ENCODE measurements around the gene ZNF879. TPM values are rescaled to one million over a fixed set of nuclear protein-coding genes. Genes with fewer than 3 reads are reported as not detected.

ZNF879 gene
- total RNA-seq, 1 experiment from 2014 or later, result 3.1 TPM

- TF ChIP-seq EZH2 (IDR thresholded peaks at IDR 0.05; ENCODE audit: borderline replicate concordance, low read depth, low read length, poor library complexity, severe bottlenecking) (no peak), CTCF (conservative IDR thresholded peaks at IDR 0.05; ENCODE audit: low read depth, low read length) (no peak)
- H3K9me3 ChIP-seq (ENCODE audit: low read depth, low read length, poor library complexity, severe bottlenecking), result no peaks in the 10 kb centered on the region
- no peaks in the 10 kb centered on the region for H3K4me1 ChIP-seq (ENCODE audit: insufficient read depth, low read length, poor library complexity, severe bottlenecking)
- CTCF ChIA-PET, result no interaction called here
- no TSS peak for BruUV-seq (replicated peaks)
- intact Hi-C loops (cut with micrococcal nuclease; ENCODE audit: unreplicated experiment), result no loop called here
- no peaks in the 10 kb centered on the region for H3K27me3 ChIP-seq (replicated peaks; ENCODE audit: insufficient read depth, low read depth, low read length, poor library complexity)
- H3K27ac ChIP-seq (ENCODE audit: low read depth, low read length, poor library complexity, severe bottlenecking), result no peak overlapping the region
- POLR2A ChIA-PET (ENCODE audit: low non-redundant PET), result no interaction called here
- no peaks in the 10 kb centered on the region for H3K36me3 ChIP-seq (ENCODE audit: insufficient read depth, low read length, poor library complexity, severe bottlenecking)
- no peak for DNase-seq (ENCODE audit: low spot score)
- no peak overlapping the region for H3K4me3 ChIP-seq (ENCODE audit: low read depth, low read length, poor library complexity, severe bottlenecking)
These were observed 28.2 kb downstream of the ZNF879 start for GRCh38 chr5:179051784-179052183.

- intact Hi-C loops (cut with micrococcal nuclease; ENCODE audit: unreplicated experiment), result no loop called here
- Histone ChIP-seq H3K9me3 (ENCODE audit: low read depth, low read length, poor library complexity, severe bottlenecking) (peaks cover 6% of the 10 kb centered on the region), H3K4me3 (ENCODE audit: low read depth, low read length, poor library complexity, severe bottlenecking) (no peak overlapping the region), H3K4me1 (ENCODE audit: insufficient read depth, low read length, poor library complexity, severe bottlenecking) (no peaks in the 10 kb centered on the region), H3K36me3 (ENCODE audit: insufficient read depth, low read length, poor library complexity, severe bottlenecking) (no peaks in the 10 kb centered on the region), H3K27ac (ENCODE audit: low read depth, low read length, poor library complexity, severe bottlenecking) (no peak overlapping the region), H3K27me3 (replicated peaks; ENCODE audit: insufficient read depth, low read depth, low read length, poor library complexity) (no peaks in the 10 kb centered on the region)
- POLR2A ChIA-PET (ENCODE audit: low non-redundant PET), result no interaction called here
- CTCF ChIA-PET, result no interaction called here
- TF ChIP-seq CTCF (conservative IDR thresholded peaks at IDR 0.05; ENCODE audit: low read depth, low read length), result no peak
- TF ChIP-seq EZH2 (IDR thresholded peaks at IDR 0.05; ENCODE audit: borderline replicate concordance, low read depth, low read length, poor library complexity, severe bottlenecking), result no peak
- BruUV-seq (replicated peaks), result no TSS peak
- no peak for DNase-seq (ENCODE audit: low spot score)
These were observed 30.6 kb downstream of the ZNF879 start for GRCh38 chr5:179054036-179054785.

- H3K27ac ChIP-seq (ENCODE audit: low read depth, low read length, poor library complexity, severe bottlenecking), result no peak overlapping the region
- H3K36me3 ChIP-seq (ENCODE audit: insufficient read depth, low read length, poor library complexity, severe bottlenecking), result no peaks in the 10 kb centered on the region
- H3K27me3 ChIP-seq (replicated peaks; ENCODE audit: insufficient read depth, low read depth, low read length, poor library complexity), result no peaks in the 10 kb centered on the region
- POLR2A ChIA-PET (ENCODE audit: low non-redundant PET), result no interaction called here
- peaks cover 12% of the 10 kb centered on the region for H3K9me3 ChIP-seq (ENCODE audit: low read depth, low read length, poor library complexity, severe bottlenecking)
- TF ChIP-seq EZH2 (IDR thresholded peaks at IDR 0.05; ENCODE audit: borderline replicate concordance, low read depth, low read length, poor library complexity, severe bottlenecking) (no peak), CTCF (conservative IDR thresholded peaks at IDR 0.05; ENCODE audit: low read depth, low read length) (no peak)
- H3K4me3 ChIP-seq (ENCODE audit: low read depth, low read length, poor library complexity, severe bottlenecking), result no peak overlapping the region
- no peaks in the 10 kb centered on the region for H3K4me1 ChIP-seq (ENCODE audit: insufficient read depth, low read length, poor library complexity, severe bottlenecking)
- no peak for DNase-seq (ENCODE audit: low spot score)
- CTCF ChIA-PET, result no interaction called here
- intact Hi-C loops (cut with micrococcal nuclease; ENCODE audit: unreplicated experiment), result no loop called here
- no TSS peak for BruUV-seq (replicated peaks)
These were observed 31.3 kb downstream of the ZNF879 start for GRCh38 chr5:179054876-179055275.

All from A673 (cell line).